HG03095 (cell line): ENCODE data around the gene CNTNAP2.
A peak's percentile ranks its signal among the peaks of the same experiment; 100 is the strongest.

ENCODE experiments used
- ATAC-seq: cut with Tn5 transposase; IDR thresholded peaks from one replicate; pipeline ENCODE4 v1.9.1; 2021; ENCODE audit warnings: moderate library complexity; ENCODE audit not compliant: unreplicated experiment

Gene CNTNAP2

GRCh38 chr7:148211740-148212151, 2095.1 kb downstream of the CNTNAP2 start:
- no peak for ATAC-seq

DNA sequence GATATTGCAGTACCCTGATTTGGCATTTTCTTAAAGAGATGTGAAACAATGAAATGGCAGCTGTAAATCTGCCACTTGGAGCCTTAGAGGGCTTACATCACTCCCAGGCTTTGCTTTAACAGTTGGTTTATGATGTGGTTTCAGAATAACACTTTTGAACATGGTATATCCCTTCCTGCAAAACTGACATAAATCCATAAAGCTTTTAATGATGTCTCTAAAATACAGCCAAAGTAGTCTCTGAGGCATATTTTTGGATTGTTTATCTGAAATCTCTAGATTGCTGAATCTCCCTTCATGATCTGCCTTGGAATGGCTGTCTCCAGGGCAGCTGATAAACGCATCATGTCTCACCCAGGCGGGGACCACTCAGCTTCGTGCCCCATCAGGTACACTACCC, 2096.1 kb downstream of the CNTNAP2 start:
- no peak for ATAC-seq

DNA sequence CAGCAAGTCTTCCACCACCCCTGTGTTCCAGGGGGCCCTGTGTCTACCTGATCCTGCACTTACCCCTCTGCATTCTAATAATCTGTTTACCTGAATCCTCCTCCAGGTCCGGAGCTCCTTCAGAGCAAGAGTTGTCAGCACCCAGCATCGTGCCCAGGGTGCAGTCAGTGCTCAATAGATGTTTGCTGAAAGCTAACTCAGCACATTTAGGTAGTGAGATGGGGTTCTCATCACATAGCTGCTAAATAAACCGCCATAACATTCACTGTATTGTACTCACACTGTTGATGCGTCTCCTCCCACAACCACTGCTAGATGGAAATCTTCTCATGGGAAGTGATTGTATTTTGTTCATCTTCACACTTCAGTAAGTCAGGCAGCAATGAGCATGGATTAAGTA, 2097.5 kb downstream of the CNTNAP2 start:
- ATAC-seq, result no peak

DNA sequence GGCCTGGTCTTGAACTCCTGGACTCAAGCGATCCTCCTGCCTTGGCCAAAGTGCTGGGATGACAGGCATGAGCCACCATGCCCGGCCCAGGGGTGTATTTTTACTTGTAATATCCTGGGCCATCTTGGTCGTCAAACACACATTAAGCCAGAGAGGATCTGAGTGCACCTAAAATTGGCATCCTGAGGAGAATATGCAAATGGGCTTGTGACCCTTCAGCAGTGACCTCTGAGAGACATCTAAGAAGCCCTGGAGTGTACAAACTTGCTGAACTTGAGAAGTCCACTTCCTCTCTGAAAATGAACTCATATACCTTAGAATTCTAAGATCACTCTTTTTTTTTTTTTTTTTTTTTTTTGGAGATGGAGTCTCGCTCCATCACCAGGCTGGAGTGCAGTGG, 2102.0 kb downstream of the CNTNAP2 start:
- ATAC-seq, result no peak

DNA sequence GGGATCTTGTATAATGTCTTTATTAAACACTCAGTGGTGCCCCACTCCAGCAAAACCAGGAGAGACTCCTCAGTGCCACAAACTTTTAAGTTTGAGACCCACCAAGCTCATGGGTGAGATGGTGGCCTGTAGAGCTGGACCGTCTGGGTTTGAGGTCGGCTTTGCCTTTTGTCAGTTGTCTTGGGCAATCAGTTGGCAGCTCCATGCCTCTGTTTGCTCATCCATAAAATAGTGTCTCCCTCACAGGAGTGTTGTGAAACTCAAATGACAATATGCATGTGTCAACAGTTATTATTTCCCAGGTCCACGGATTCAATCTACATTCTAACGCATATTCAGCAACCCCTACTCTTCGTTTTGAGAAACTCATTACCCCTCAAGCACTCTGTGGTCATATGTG, 2106.1 kb downstream of the CNTNAP2 start:
- no peak for ATAC-seq

DNA sequence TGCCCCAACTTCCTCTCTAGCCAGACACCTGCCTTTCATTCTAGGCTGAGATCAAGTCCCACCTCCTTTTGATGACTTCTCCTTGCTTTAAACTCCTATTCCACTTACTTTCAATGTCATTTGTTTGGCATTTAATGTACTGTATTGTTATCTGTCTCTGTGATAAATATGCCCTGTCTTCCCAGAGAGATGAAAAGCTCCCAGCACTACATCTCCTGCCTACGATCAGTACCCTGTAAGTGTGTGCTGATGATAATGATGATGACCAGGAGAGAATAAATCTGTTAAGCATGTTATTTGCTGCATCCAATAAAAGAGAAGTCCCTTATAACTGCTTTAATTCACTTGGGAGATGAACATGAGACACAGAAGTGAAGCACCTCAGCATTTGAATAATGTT, 2106.6 kb downstream of the CNTNAP2 start:
- no peak for ATAC-seq

- no peak for ATAC-seq
These were observed 2107.1 kb downstream of the CNTNAP2 start for GRCh38 chr7:148223738-148224137.

DNA sequence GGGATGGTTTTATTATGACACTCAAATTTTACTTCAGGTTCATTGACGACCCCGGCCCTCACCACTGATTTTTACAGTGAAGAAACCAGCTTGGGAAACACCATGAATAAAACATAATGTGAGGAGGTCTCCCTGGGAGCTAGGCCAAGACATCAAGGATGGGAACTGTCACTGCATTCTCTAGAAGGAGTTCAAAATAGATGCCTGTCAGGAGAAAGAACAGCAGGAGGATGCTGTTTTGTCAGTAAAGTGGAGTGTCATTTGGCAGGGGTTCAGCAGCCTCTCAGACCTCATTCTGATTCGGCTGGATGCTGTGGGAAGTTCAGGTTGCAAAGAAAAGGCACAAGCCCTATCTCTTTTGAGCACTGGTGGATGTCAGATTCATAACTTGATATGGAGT, 2113.7 kb downstream of the CNTNAP2 start:
- ATAC-seq, result no peak

DNA sequence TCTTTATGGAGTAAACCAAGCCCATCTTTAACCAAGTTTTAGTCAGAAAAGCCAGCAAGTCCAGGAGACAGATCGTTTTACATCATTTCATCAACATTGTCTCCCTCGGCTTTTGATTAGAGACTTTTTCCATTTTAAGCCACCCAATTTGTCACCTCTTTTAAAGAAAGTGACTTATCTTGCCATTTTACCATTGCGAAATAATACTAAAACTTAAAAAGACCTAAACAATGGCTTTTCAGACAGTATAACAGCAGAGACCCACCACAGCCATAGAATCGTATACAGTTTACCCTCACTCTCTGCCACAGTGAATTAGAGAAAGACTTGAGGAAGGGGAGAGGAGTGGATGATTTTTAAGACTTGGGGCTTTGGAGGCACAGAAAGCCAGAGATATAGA, 2114.3 kb downstream of the CNTNAP2 start:
- ATAC-seq, result no peak

DNA sequence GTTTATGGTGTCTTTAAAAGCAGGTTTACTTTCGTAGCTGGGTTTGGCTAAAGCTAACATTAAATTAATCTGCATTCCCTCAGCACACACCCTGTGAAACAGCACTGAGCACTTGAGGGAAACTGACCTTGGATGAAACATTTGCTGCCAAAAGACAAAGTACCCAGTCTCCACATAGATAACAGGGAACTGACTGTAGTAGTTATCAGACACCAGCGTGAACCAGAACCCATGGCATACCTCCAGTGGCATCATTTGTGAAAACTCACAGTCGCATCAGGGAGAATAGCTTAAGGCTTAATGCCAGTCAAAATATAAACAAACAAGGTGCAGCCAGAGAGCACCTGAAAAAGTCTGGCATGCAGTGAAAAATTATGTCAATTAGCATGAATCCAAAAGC, 2116.2 kb downstream of the CNTNAP2 start:
- ATAC-seq, result no peak

GRCh38 chr7:148234715-148235114, 2118.1 kb downstream of the CNTNAP2 start:
- ATAC-seq, result no peak

DNA sequence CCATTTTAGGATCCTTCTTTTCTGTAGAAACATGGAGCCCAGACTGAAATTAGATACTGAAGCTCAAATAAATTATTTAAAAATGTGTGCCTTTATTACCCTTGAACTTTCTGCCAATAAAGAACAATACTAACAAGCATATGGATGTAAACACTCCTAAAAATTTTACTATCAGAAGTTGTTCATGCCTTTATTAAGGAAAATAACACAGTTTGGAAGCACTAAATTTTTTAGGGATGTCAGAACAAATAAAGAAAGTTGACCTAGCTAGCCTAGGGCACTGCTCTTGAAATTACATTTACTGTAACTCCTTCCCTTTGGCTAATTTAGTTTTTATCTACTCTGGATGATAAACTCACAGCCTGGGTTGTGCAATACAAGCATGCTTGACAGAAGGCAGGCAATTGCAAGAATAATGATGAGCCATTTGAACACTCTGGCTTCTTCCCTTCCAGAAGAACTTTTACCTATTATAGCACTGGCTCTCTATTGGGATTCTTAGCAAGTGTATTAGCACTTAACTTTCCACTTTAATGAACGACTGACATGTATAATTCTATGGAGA, 2122.2 kb downstream of the CNTNAP2 start:
- no peak for ATAC-seq

DNA sequence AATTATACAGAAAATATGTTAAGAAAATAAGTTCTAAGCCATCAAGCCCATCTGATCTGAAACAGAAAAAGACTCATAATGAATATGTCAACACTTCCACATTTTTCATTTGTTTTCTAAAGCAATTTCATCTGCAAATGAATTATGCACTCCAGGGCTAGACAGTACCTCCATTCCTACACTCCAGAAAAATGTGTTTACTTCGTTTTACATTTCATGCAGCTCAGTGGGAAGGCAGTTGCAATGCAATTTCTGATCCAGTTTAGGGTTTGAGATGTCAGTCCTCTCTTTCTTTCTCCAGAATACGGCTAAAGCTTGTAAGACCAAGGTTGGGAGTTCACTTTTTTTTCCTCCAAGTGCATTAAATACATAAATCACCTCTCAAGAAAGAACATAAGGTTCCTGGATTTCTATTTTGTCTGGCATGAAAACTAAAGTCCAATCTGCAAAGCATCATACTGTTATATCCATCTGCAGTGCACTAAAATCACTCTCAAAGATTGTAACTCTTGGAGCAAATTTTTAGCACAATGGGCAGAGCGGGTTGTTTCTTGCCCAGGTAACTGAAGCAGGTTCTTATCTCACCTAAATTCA, 2125.2 kb downstream of the CNTNAP2 start:
- ATAC-seq, result no peak

- ATAC-seq, result peak; percentile 87
These were observed 2125.8 kb downstream of the CNTNAP2 start for GRCh38 chr7:148242294-148242821.

DNA sequence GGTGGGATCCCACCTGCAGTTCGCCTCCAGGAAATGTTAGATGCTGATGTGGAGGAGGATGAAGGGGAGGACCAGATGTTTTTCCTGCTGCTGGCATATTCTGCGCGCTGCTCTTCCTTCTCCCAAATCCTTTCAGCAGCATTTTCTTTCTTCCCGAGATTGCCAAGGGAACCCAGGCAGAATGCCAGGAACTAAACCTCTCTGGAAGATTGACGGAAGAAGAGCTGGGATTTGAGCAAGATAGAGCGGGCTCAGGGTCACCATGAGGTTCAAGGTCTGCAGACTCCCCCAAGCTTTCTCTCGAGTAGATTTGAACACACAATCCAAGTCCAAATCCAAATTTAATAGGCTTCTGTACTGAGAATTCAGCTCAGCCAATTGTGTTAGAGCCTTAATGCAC, 2128.8 kb downstream of the CNTNAP2 start:
- ATAC-seq, result no peak

GRCh38 chr7:148253629-148254028, 2137.0 kb downstream of the CNTNAP2 start:
- ATAC-seq, result peak; percentile 84

GRCh38 chr7:148255333-148255732, 2138.7 kb downstream of the CNTNAP2 start:
- no peak for ATAC-seq

- no peak for ATAC-seq
These were observed 2139.8 kb downstream of the CNTNAP2 start for GRCh38 chr7:148256433-148256832.

- ATAC-seq, result no peak
These were observed 2144.0 kb downstream of the CNTNAP2 start for GRCh38 chr7:148260599-148260998.

- no peak for ATAC-seq
These were observed 2144.9 kb downstream of the CNTNAP2 start for GRCh38 chr7:148261523-148261922.

GRCh38 chr7:148261996-148262688, 2145.5 kb downstream of the CNTNAP2 start:
- no peak for ATAC-seq

DNA sequence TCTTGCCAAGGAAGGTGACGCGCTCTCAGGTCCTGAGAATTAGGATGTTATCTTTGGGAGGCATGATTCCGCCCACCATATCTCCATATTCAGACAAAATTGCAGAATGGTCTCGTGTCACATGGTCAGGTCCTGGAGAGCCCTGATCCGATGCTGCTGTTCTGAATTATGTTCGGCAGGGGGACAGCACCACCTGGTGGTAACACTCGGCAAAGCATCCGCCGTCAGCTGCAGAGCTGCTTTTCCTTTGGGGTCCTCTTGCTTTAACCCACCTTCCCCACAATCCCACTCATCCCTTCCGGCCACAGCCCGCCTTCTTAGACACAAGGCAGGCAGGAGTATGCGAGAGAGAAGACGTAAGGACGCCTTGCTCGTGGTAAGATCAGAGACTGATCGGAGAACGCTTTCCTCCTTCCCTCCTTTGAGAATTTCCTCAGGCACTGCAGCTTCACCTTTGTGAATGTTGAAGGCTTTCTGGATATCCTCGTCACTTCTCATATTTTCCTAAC, 2146.2 kb downstream of the CNTNAP2 start:
- ATAC-seq, result peak; percentile 63
